Thyroid gland (tissue), 4 donors: ENCODE data around the gene SPTBN4.

Experiments
- POLR2A ChIP-seq, 2 donors: fragments of 450-650 bp; IDR thresholded peaks; one replicate each; pipeline ENCODE4 v1.6.1; 2017; ENCODE audit warnings: antibody characterized with exemption in 2 of 2, mild to moderate bottlenecking in 2 of 2, moderate library complexity in 1 of 2
- TF ChIP-seq, protein P1 (sequence below), 6 experiments: fragments of 200-600 bp in 3 of 6; fragments of 450-650 bp in 3 of 6; sonication (generic) in 3 of 6; IDR thresholded peaks; one replicate each; pipeline ENCODE4 v1.5.1; 2016 to 2019; ENCODE audit warnings: antibody characterized with exemption in 6 of 6, mild to moderate bottlenecking in 2 of 6, inconsistent platforms in 1 of 6, moderate library complexity in 1 of 6

GRCh38 chr19:40452016-40452415, 14.8 kb upstream of the SPTBN4 start:
- TF ChIP-seq, protein P1, sequence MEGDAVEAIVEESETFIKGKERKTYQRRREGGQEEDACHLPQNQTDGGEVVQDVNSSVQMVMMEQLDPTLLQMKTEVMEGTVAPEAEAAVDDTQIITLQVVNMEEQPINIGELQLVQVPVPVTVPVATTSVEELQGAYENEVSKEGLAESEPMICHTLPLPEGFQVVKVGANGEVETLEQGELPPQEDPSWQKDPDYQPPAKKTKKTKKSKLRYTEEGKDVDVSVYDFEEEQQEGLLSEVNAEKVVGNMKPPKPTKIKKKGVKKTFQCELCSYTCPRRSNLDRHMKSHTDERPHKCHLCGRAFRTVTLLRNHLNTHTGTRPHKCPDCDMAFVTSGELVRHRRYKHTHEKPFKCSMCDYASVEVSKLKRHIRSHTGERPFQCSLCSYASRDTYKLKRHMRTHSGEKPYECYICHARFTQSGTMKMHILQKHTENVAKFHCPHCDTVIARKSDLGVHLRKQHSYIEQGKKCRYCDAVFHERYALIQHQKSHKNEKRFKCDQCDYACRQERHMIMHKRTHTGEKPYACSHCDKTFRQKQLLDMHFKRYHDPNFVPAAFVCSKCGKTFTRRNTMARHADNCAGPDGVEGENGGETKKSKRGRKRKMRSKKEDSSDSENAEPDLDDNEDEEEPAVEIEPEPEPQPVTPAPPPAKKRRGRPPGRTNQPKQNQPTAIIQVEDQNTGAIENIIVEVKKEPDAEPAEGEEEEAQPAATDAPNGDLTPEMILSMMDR (IDR thresholded peaks at IDR 0.05), result no peak
- no peak for TF ChIP-seq POLR2A (IDR thresholded peaks at IDR 0.05)
